Mesendoderm (in vitro differentiated cells): ENCODE measurements around the gene NUTM2B. TPM values are rescaled to one million over a fixed set of nuclear protein-coding genes. Genes with fewer than 3 reads are reported as not detected.
"Not testable (repeated sequence)": the region's sequence is repeated elsewhere in the genome, so short reads cannot be mapped to it uniquely, and the experiment has no call there.

Experiments
- DNase-seq: peaks from one replicate; pipeline ENCODE4 v3.0.0; 2013
- H2AK5ac ChIP-seq: 2 replicates; pipeline ENCODE4 v1.6.1; 2013; ENCODE audit warnings: low read length, inconsistent platforms
- H2BK120ac ChIP-seq: 2 replicates; pipeline ENCODE4 v1.6.1; 2013; ENCODE audit warnings: low read depth, mild to moderate bottlenecking, low read length, moderate library complexity, mixed read lengths
- H2BK15ac ChIP-seq: replicated peaks from 2 replicates; pipeline ENCODE4 v1.6.1; 2013; ENCODE audit warnings: low read depth, mild to moderate bottlenecking, moderate library complexity
- H2BK5ac ChIP-seq: 2 replicates; pipeline ENCODE4 v1.6.1; 2013; ENCODE audit warnings: low read length, inconsistent platforms
- H3K18ac ChIP-seq: 2 replicates; pipeline ENCODE4 v1.6.1; 2013; ENCODE audit warnings: mild to moderate bottlenecking, low read length, mixed read lengths
- H3K23ac ChIP-seq: one replicate; pipeline ENCODE4 v1.6.1; 2013; ENCODE audit warnings: low read length
- H3K27ac ChIP-seq: 2 replicates; pipeline ENCODE4 v1.5.1; 2013; ENCODE audit warnings: low read depth, mild to moderate bottlenecking, inconsistent platforms, low read length, moderate library complexity
- H3K27me3 ChIP-seq: 2 replicates; pipeline ENCODE4 v1.6.1; 2013; ENCODE audit warnings: low read length, control low read depth, mild to moderate bottlenecking, inconsistent platforms; ENCODE audit not compliant: insufficient read depth, poor library complexity
- H3K36me3 ChIP-seq: 2 replicates; pipeline ENCODE4 v1.6.1; 2013; ENCODE audit warnings: low read length, inconsistent platforms; ENCODE audit not compliant: control insufficient read depth, insufficient read depth
- H3K4ac ChIP-seq: one replicate; pipeline ENCODE4 v1.6.1; 2013; ENCODE audit warnings: low read depth, mild to moderate bottlenecking, low read length, moderate library complexity
- H3K4me1 ChIP-seq: 2 replicates; pipeline ENCODE4 v1.6.1; 2013; ENCODE audit warnings: low read depth, low read length, inconsistent platforms; ENCODE audit not compliant: control insufficient read depth
- H3K4me2 ChIP-seq: 2 replicates; pipeline ENCODE4 v1.6.1; 2013; ENCODE audit warnings: low read length
- H3K4me3 ChIP-seq: 2 replicates; pipeline ENCODE4 v1.5.1; 2013; ENCODE audit warnings: mild to moderate bottlenecking, low read length
- H3K56ac ChIP-seq: one replicate; pipeline ENCODE4 v1.6.1; 2013; ENCODE audit warnings: low read length
- H3K79me1 ChIP-seq: 2 replicates; pipeline ENCODE4 v1.6.1; 2013; ENCODE audit warnings: low read length, inconsistent platforms
- H3K79me2 ChIP-seq: 2 replicates; pipeline ENCODE4 v1.6.1; 2013; ENCODE audit warnings: mild to moderate bottlenecking, low read length; ENCODE audit not compliant: control insufficient read depth, insufficient read depth
- H3K9ac ChIP-seq: 2 replicates; pipeline ENCODE4 v1.6.1; 2013; ENCODE audit warnings: low read length, inconsistent platforms
- H4K5ac ChIP-seq: one replicate; pipeline ENCODE4 v1.6.1; 2013; ENCODE audit warnings: low read length
- H4K8ac ChIP-seq: one replicate; pipeline ENCODE4 v1.6.1; 2013; ENCODE audit warnings: low read depth, mild to moderate bottlenecking, control low read depth, low read length, moderate library complexity
- WGBS: extraction: QIAGEN DNeasy Blood & Tissue Kit; methylation state at CpG from one replicate; pipeline ENCODE4 v1.1.7; 2013; ENCODE audit warnings: low lambda C conversion rate, missing lambda C conversion rate; ENCODE audit not compliant: insufficient coverage; ENCODE audit errors: extremely low coverage; 5-methylcytosine and 5-hydroxymethylcytosine counted together
- polyA plus RNA-seq, 2 experiments: library from polyadenylated mRNA; stranded (reverse); fragments of 200-250 nt; gene quantifications; one replicate each; pipeline ENCODE4 v1.2.3, GENCODE V29; 2013

NUTM2B gene
- 0.49 TPM for polyA plus RNA-seq (2013, experiment 1 of 2)
- 0.36 TPM for polyA plus RNA-seq (2013, experiment 2 of 2)

- not testable (repeated sequence) for H3K4me3 ChIP-seq, H3K9ac ChIP-seq, DNase-seq, H2BK5ac ChIP-seq, H2BK15ac ChIP-seq, H3K4me2 ChIP-seq, H3K36me3 ChIP-seq, H3K4me1 ChIP-seq, H3K79me1 ChIP-seq, H4K5ac ChIP-seq, H3K27ac ChIP-seq, H3K18ac ChIP-seq, H2BK120ac ChIP-seq, H3K23ac ChIP-seq, H3K27me3 ChIP-seq, H3K4ac ChIP-seq, H2AK5ac ChIP-seq, H3K56ac ChIP-seq, H3K79me2 ChIP-seq, H4K8ac ChIP-seq
- WGBS, result no CpG with 5 or more reads among the region's 3 CpGs
Observed at GRCh38 chr10:79702927-79703326, at the start of gene NUTM2B. Gene NUTM2B (plus strand): TSS chr10:79703227. CDS start chr10:79703610, 383 bp downstream.

DNA sequence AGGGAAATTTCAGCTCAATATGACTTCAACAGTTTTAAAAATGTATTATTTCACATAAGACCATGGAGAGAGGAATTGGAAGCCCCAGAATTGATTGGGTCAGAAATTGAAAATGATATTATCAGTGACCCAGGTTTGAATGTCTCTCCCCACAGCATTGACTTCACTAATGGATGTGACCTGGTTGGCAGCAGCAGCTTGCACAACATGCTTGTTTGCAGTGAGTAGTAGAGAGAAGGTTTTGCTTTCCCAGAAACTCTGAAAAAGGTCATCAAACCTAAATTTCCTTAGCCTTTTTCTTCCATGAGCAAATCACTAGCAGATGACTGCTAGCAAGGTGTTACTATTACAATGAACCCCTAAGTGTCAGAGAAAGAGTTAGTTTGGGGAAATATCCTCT, 39.7 kb upstream of the NUTM2B start:
- not testable (repeated sequence) for H3K4me2 ChIP-seq, H3K36me3 ChIP-seq, H2BK120ac ChIP-seq, H3K4ac ChIP-seq, H3K18ac ChIP-seq, H2AK5ac ChIP-seq, H4K8ac ChIP-seq, H2BK15ac ChIP-seq, H3K27ac ChIP-seq, H4K5ac ChIP-seq, H3K27me3 ChIP-seq, H3K79me2 ChIP-seq, H3K79me1 ChIP-seq, H3K56ac ChIP-seq, H3K9ac ChIP-seq, DNase-seq, H3K4me1 ChIP-seq, H3K23ac ChIP-seq, H3K4me3 ChIP-seq, H2BK5ac ChIP-seq

- H4K5ac ChIP-seq, H2BK15ac ChIP-seq: not testable (repeated sequence)
Observed at GRCh38 chr10:79664686-79665085, 38.3 kb upstream of the NUTM2B start.

GRCh38 chr10:79669248-79669788, 33.7 kb upstream of the NUTM2B start:
- not testable (repeated sequence) for H3K9ac ChIP-seq, H2BK5ac ChIP-seq, H3K4me3 ChIP-seq, H4K5ac ChIP-seq, H3K79me2 ChIP-seq, DNase-seq, H4K8ac ChIP-seq, H3K36me3 ChIP-seq, H2BK120ac ChIP-seq, H3K4ac ChIP-seq, H3K27me3 ChIP-seq, H2BK15ac ChIP-seq, H3K56ac ChIP-seq, H3K79me1 ChIP-seq, H3K4me1 ChIP-seq, H3K18ac ChIP-seq, H2AK5ac ChIP-seq, H3K4me2 ChIP-seq, H3K27ac ChIP-seq, H3K23ac ChIP-seq
- WGBS, result no CpG with 5 or more reads among the region's 1 CpG

More at GRCh38 chr10:79664686-79665085, 38.3 kb upstream of the NUTM2B start:
- H3K27ac ChIP-seq, H3K79me1 ChIP-seq, H3K4ac ChIP-seq, H3K36me3 ChIP-seq, H4K8ac ChIP-seq, DNase-seq, H2AK5ac ChIP-seq, H3K27me3 ChIP-seq, H3K4me2 ChIP-seq, H3K18ac ChIP-seq, H3K9ac ChIP-seq, H3K4me3 ChIP-seq, H3K56ac ChIP-seq, H2BK120ac ChIP-seq, H3K4me1 ChIP-seq, H2BK5ac ChIP-seq, H3K23ac ChIP-seq, H3K79me2 ChIP-seq: not testable (repeated sequence)
- no CpG with 5 or more reads among the region's 4 CpGs for WGBS

DNA sequence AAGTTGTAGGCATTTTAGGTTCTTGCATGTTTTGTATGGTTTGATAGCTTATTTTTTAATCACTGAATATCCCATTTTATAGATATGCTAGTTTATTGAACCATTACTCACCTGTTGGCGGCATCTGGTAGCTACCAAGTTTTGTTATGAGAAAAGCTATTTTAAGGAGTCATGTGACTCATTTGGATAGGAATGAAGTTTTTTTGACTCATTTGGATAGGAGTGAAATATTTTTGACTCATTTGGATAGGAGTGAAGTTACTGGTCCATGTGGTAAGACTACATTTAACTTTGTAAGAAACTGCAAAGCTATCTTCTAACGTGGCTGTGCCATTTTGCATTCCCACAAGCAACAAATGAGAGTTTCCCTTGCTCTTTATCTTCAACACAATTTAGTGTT, 28.1 kb upstream of the NUTM2B start:
- not testable (repeated sequence) for H3K79me2 ChIP-seq, H3K4ac ChIP-seq, H2AK5ac ChIP-seq, H3K4me3 ChIP-seq, H4K5ac ChIP-seq, H3K18ac ChIP-seq, H3K79me1 ChIP-seq, H3K27ac ChIP-seq, H4K8ac ChIP-seq, H3K23ac ChIP-seq, H2BK120ac ChIP-seq, DNase-seq, H3K56ac ChIP-seq, H2BK15ac ChIP-seq, H3K27me3 ChIP-seq, H3K9ac ChIP-seq, H3K36me3 ChIP-seq, H3K4me2 ChIP-seq, H2BK5ac ChIP-seq, H3K4me1 ChIP-seq
- WGBS, result no CpG with 5 or more reads among the region's 2 CpGs
